Thoracic aorta (tissue), 2 donors: ENCODE data around the gene HTR2A. TPM values are rescaled to one million over a fixed set of nuclear protein-coding genes. Genes with fewer than 3 reads are reported as not detected.

Experiments used
- ATAC-seq: fragments of 150-250 bp; one replicate; pipeline ENCODE4 v1.8.0; 2017; ENCODE audit warnings: low read depth; ENCODE audit not compliant: insufficient number of reproducible peaks, low FRiP score
- DNase-seq: peaks from one replicate; pipeline ENCODE4 v3.0.0-alpha.2; 2020; ENCODE audit warnings: low spot score
- H3K27ac ChIP-seq, 2 donors: fragments of 200-600 bp; sonication (generic); 1 replicate in 1 of 2; 2 replicates in 1 of 2; pipeline ENCODE4 v1.5.1; 2016; ENCODE audit warnings: mild to moderate bottlenecking in 2 of 2, moderate library complexity in 2 of 2
- H3K27me3 ChIP-seq: fragments of 200-600 bp; sonication (generic); replicated peaks from 2 replicates; pipeline ENCODE4 v1.6.0; 2016; ENCODE audit warnings: mild to moderate bottlenecking; ENCODE audit not compliant: insufficient read depth
- H3K36me3 ChIP-seq: fragments of 200-600 bp; sonication (generic); one replicate; pipeline ENCODE4 v1.5.1; 2016
- H3K4me1 ChIP-seq, 2 donors: fragments of 200-600 bp; sonication (generic); 1 replicate in 1 of 2; 2 replicates in 1 of 2; pipeline versions ENCODE4 v1.5.1 to v1.6.0; 2016; ENCODE audit warnings: low read depth in 2 of 2, mild to moderate bottlenecking in 1 of 2; ENCODE audit not compliant: control insufficient read depth in 1 of 2
- H3K4me3 ChIP-seq: fragments of 200-600 bp; sonication (generic); 2 replicates; pipeline ENCODE4 v1.5.1; 2016; ENCODE audit warnings: mild to moderate bottlenecking
- H3K9me3 ChIP-seq: fragments of 200-600 bp; sonication (generic); 2 replicates; pipeline ENCODE4 v1.5.1; 2016
- CTCF ChIP-seq: fragments of 200-600 bp; sonication (generic); IDR thresholded peaks from one replicate; pipeline ENCODE4 v1.5.1; 2019; ENCODE audit warnings: antibody characterized with exemption
- total RNA-seq, 2 donors: library from RNA; depleted of rRNA; stranded (reverse); fragments of >200 nt; gene quantifications; one replicate each; pipeline versions ENCODE4 v1.1.0 to v1.2.3, GENCODE V29; 2016

HTR2A gene
- total RNA-seq, 2 donors from 2014 or later, result 1.4 to 2.6 TPM

- Histone ChIP-seq H3K27ac (no peak overlapping the region), H3K4me3 (no peak overlapping the region), H3K9me3 (no peaks in the 10 kb centered on the region), H3K36me3 (no peaks in the 10 kb centered on the region), H3K27me3 (no peaks in the 10 kb centered on the region), H3K4me1 (no peaks in the 10 kb centered on the region)
- no peak for TF ChIP-seq CTCF
- ATAC-seq, result no peak
- DNase-seq, result no peak
Measured at GRCh38 chr13:46830405-46831005, 66.3 kb downstream of the HTR2A start.

- no peaks in the 10 kb centered on the region for H3K27me3 ChIP-seq
- no peak overlapping the region for H3K4me3 ChIP-seq
- no peak for TF ChIP-seq CTCF
- no peaks in the 10 kb centered on the region for H3K36me3 ChIP-seq
- no peak for ATAC-seq
- H3K27ac ChIP-seq, result no peak overlapping the region
- no peaks in the 10 kb centered on the region for H3K9me3 ChIP-seq
- no peak for DNase-seq
- no peaks in the 10 kb centered on the region for H3K4me1 ChIP-seq
Measured at GRCh38 chr13:46822551-46822950, 74.3 kb downstream of the HTR2A start.

GRCh38 chr13:46817838-46818476 lies 78.9 kb downstream of the HTR2A start:
- Histone ChIP-seq H3K27me3 (no peaks in the 10 kb centered on the region), H3K9me3 (peaks cover 1% of the 10 kb centered on the region), H3K4me3 (no peak overlapping the region), H3K27ac (no peak overlapping the region), H3K36me3 (no peaks in the 10 kb centered on the region), H3K4me1 (no peaks in the 10 kb centered on the region)
- TF ChIP-seq CTCF, result no peak
- no peak for ATAC-seq
- no peak for DNase-seq

- Histone ChIP-seq H3K27me3 (no peaks in the 10 kb centered on the region), H3K36me3 (no peaks in the 10 kb centered on the region), H3K9me3 (peaks cover 9% of the 10 kb centered on the region), H3K27ac (no peak overlapping the region), H3K4me1 (no peaks in the 10 kb centered on the region), H3K4me3 (no peak overlapping the region)
- no peak for TF ChIP-seq CTCF
- DNase-seq (no peak), ATAC-seq (no peak)
Measured at GRCh38 chr13:46817095-46817494, 79.8 kb downstream of the HTR2A start.

- Histone ChIP-seq H3K4me3 (no peak overlapping the region), H3K27ac (no peak overlapping the region), H3K36me3 (no peaks in the 10 kb centered on the region), H3K4me1 (no peaks in the 10 kb centered on the region), H3K9me3 (peaks cover 10% of the 10 kb centered on the region), H3K27me3 (no peaks in the 10 kb centered on the region)
- no peak for DNase-seq
- TF ChIP-seq CTCF, result no peak
- no peak for ATAC-seq
Measured at GRCh38 chr13:46816371-46816770, 80.5 kb downstream of the HTR2A start.
